ENCODE measurements around the gene L3MBTL4.
"Not testable (repeated sequence)": the region's sequence is repeated elsewhere in the genome, so short reads cannot be mapped to it uniquely, and the experiment has no call there.

L3MBTL4 gene

GRCh38 chr18:6052449-6052913, 362.2 kb downstream of the L3MBTL4 start:
- no peak for DNase-seq (ENCODE audit: low spot score)
- POLR2A ChIA-PET (ENCODE audit: low non-redundant PET): no interaction called here
- no peak overlapping the region for H3K27ac ChIP-seq
- no peak for TF ChIP-seq CTCF (conservative IDR thresholded peaks at IDR 0.05; ENCODE audit: low read depth)
- CTCF ChIA-PET: no interaction called here

- POLR2A ChIA-PET (ENCODE audit: low non-redundant PET); DNase-seq (ENCODE audit: low spot score); CTCF ChIA-PET; H3K27ac ChIP-seq: not testable (repeated sequence)
Observed at GRCh38 chr18:6047596-6047995, 367.1 kb downstream of the L3MBTL4 start.

GRCh38 chr18:6044773-6045172, 369.9 kb downstream of the L3MBTL4 start:
- DNase-seq (ENCODE audit: low spot score): no peak
- ChIA-PET CTCF (interaction anchor here (0.6 kb wide), 1 partner anchor 1531 kb away, joined by 3 read pairs; no protein-coding TSS in a partner anchor), POLR2A (ENCODE audit: low non-redundant PET) (no interaction called here)
- TF ChIP-seq CTCF (conservative IDR thresholded peaks at IDR 0.05; ENCODE audit: low read depth): no peak
- H3K27ac ChIP-seq: no peak overlapping the region

DNA sequence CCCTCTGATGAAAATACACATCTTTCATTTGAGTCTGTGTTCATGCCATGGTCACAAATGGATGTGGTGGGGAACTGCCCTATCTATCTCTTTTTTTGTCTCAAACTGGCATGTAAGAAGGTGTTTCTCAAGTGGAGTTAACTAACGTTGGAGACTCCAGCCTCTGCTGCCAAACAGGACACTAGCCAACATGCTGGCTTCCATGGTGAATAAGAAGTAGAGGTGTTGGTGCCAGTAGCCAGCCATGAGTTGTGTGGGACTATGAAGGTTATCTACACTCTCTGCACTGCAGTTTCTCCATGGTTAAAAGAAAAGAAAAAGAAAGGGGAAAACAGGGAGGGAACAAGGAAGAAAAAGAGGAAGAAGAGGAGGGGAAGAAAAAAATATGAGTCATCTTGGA, 370.4 kb downstream of the L3MBTL4 start:
- CTCF ChIA-PET: no interaction called here
- DNase-seq (ENCODE audit: low spot score): no peak
- H3K27ac ChIP-seq: no peak overlapping the region
- POLR2A ChIA-PET (ENCODE audit: low non-redundant PET): no interaction called here
- no peak for TF ChIP-seq CTCF (conservative IDR thresholded peaks at IDR 0.05; ENCODE audit: low read depth)

DNA sequence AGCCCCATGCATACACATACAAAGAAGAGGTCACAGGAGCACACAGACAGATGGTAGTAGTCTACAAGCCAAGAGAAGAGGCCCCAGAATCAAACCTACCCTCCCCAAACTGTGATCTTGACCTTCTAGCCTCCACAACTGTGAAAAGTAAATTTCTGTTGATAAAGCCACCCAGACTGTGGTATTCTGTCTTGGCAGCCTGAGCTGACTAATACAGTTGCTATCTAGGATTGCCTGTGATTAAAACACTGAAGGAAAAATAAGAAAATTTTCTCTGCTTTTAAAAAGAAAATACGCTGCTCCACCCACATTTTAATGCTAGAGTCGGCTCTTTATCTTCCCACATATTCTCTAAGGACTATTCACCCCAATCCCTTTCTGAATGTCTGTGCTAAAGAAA, 375.7 kb downstream of the L3MBTL4 start:
- no peak for DNase-seq (ENCODE audit: low spot score)
- no peak for TF ChIP-seq CTCF (conservative IDR thresholded peaks at IDR 0.05; ENCODE audit: low read depth)
- CTCF ChIA-PET: interaction anchor here (0.6 kb wide), 1 partner anchor 171 kb away, joined by 4 read pairs; no protein-coding TSS in a partner anchor
- no peak overlapping the region for H3K27ac ChIP-seq
- POLR2A ChIA-PET (ENCODE audit: low non-redundant PET): no interaction called here

DNA sequence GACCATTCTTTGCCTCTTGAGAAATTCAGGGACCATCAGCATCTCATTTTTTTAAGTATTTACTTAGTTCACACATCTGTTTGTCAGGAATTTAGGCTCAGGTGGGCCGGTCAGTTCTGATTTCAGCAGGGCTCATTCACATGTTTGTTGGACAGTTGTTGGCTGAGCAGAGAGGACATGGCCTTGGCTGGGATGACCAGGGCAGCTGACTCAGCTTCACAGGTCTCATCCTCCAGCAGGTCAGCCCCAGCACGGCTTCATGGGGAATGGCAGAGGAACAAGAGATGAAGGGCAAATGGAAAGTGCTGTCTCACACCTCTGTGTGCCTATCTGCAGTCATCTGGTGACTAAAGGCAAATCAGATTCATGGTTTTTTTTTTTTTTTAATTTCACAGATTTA, 383.3 kb downstream of the L3MBTL4 start:
- DNase-seq (ENCODE audit: low spot score): no peak
- ChIA-PET POLR2A (ENCODE audit: low non-redundant PET) (no interaction called here), CTCF (no interaction called here)
- no peak for TF ChIP-seq CTCF (conservative IDR thresholded peaks at IDR 0.05; ENCODE audit: low read depth)
- H3K27ac ChIP-seq: no peak overlapping the region

DNA sequence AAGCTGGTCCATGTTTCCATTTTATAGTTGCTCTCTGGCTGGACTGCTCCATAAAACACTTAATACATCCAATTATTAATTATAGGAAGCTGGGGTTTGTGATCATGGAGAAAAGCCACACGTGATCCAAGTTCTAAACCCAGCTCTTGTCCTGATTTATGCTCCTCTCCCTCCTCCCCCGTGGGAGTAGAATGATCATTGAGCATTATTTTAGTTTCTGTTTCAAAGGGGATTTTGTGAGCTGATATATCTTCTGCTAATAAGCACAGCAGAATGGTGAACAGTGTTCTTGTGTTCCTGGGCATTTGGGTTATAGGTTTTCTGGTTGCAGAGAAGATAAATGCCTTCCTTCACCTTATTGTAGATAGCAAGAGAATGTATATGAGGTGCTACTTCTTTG, 383.7 kb downstream of the L3MBTL4 start:
- POLR2A ChIA-PET (ENCODE audit: low non-redundant PET): no interaction called here
- CTCF ChIA-PET: no interaction called here

More for the DNA sequence above, 383.7 kb downstream of the L3MBTL4 start:
- no peak for TF ChIP-seq CTCF (conservative IDR thresholded peaks at IDR 0.05; ENCODE audit: low read depth)
- no peak for DNase-seq (ENCODE audit: low spot score)
- H3K27ac ChIP-seq: no peak overlapping the region

Measured in RWPE1 (cell line).